Measurements from ENCODE around the gene TUBGCP2.

Gene TUBGCP2

GRCh38 chr10:133261726-133262325, 46.8 kb downstream of the TUBGCP2 start:
- peak in 1 of 2 experiments; percentile 62 for DNase-seq

DNA sequence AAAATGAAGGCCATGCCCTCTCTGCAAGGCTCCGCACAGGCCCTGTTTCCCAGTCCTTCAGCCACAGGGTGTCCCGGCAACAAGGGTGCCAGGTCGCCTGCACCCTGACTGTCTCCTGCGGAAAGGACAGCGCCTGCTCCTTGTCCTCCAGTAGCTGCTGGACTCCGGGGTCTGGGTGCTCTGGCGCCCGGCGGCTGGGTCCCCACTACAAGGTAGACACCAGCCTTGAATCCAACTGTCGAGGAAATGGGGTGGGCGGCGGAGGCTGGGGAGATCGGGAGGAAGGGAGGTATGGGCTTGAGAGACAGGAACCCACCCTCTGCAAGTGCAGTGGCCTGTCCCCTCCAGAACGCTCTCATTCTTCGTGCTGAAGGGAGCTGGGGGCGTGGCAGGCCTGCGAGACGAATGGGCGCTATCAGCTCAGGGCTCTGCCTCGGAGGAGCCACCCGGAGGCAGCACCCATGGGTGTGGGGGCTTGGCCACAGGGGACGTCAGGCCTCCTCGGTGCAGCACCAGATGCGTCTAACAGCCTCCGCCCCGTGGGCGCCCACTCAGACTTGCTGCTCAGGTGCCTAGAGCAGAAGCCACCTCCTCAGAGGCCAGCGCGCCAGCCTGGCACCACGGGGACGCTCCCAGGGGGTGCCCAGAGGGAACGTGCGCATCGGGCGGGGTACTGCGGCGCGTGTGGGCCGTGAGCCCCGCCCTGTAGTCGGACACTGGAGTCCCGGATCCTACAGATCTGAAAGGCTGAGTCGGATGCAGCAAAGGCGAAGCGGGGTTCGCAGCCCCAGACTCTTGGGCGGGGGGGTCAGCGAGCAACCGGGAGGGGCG, 47.6 kb downstream of the TUBGCP2 start:
- DNase-seq = no peak

DNA sequence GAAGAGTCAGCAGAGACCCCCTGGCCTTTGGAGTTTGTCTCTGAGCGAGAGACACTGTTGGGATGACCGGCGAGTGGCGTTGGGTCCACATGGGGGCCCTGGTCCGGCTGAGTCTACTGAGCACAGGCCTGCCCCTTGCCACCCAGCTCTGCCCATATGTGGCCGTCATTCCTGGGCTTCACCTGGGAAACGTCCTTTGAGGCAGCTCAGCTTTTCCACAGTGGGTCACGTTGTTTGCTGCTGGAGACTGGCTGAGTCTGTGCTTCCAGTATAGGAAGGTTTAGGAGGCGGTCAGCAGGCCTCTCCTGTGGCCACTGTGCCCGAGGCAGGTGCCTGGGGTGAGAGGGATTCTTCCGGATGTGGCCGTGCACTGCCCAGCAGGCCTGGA, 49.1 kb downstream of the TUBGCP2 start:
- no peak for DNase-seq

DNA sequence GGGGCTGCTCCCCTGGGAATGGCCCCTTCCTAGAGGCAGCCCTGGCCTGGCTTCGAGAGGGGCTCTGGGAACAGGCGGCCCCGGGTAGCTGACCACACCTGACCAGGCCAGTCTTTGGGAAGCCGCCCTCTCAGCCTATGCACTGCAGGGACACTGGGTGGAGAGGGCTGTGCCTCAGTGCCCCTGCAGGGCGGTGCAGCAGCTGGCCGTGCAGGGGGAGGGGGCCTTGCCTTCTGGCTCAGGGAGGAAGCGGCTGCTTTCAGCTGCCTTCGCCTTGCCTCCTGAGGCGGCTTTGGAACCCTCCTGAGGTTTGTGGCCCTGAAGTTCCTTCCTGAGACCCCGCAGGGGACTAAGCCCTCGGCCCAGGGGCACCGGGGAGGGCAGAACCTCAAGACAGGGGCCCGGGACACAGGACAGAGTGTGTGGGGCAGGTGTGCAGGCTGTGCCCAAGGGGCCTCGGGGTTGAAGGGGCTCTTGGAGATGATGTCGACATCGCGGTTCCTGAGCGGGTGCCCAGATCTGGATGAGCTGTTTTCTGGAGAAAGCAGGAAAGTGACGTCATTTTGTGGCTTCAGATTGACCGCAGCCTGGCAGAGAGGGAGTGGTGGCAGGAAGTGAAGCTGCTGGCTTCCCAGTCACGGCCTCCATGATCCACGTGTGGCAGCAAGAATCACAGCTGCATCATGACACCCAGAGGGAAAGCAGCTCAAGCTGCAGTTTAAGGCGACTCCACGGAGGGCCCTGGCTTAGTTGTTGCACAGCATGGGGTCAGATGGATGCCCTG, 49.7 kb downstream of the TUBGCP2 start:
- DNase-seq = no peak

DNA sequence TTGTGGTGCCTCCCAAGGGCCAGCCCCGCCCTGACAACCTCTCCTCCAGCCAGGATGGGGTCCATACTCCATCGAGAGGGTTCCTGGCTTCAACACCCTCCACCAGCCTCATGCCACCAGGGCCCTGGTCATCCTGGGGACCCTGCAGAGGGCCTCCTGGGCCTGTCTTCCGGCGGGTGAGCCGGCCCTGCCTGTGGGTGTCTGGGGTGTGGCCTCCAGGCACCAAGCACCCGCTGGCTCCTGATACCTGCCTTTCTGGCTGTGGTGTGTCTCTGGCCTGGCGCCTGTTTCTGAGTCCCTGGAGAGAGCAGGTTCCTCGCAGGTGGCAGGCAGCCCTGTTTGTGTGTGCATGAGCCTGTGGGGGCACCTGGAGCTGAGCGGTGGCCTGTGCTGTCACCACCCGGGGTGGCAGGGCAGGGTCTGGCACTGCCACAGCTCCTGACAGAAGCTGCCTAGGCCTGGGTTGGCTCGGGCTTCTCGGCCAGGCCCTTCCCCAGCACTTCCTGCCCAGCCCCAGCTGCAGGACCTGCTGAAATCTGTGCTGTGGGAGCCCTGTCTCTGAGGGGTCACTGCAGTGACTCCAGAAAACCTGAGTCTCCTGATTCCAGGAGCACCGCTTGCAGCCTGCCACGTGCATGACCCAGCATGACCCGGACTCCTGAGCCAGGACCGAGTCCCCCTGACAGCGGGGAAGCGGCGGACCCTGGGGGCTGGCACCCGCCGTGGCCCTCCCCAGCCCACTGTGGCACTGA, 50.4 kb downstream of the TUBGCP2 start:
- DNase-seq = no peak

GRCh38 chr10:133257489-133258065, 51.1 kb downstream of the TUBGCP2 start:
- no peak for DNase-seq

- no peak for DNase-seq
Measured at GRCh38 chr10:133255323-133255722, 53.3 kb downstream of the TUBGCP2 start.

- no peak for DNase-seq
Measured at GRCh38 chr10:133254421-133255120, 54.1 kb downstream of the TUBGCP2 start.

DNA sequence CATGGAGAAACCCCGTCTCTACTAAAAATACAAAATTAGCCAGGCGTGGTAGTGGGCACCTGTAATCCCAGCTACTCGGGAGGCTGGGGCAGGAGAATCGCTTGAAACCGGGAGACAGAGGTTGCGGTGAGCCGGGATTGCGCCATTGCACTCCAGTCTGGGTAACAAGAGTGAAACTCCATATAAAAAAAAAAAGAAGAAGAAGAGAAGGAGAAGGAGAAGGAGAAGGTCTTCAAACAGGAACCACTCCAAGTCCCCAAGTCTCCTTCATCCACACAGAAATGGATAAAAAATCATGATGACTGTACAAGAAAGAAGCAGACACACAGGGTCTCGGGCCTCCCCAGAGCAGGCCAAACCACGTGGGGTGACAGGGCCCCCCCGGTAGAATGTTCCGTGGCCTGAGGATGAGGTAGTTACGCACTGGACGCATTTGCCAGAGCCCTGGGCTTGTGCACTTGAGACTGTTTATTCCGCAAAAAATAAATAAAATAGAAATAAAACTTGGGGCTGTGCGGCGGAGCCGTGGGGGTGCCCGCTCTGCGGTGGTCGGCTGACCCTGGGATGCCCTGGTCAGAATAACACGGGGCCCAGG, 55.2 kb downstream of the TUBGCP2 start:
- no peak for DNase-seq

DNA sequence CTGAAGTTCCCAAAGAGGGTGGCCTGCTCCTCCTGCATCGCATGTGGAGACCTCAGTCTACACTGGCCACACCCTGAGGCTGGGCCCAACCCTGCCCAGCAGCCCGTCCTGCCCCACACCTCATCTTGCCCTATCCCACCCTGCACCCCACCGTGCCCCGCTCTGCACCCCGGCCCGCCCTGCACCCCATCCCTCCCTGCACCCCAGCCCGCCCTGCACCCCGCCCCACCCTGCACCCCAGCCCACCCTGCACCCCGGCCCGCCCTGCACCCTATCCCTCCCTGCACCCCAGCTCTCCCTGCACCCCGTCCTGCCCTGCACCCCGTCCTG, 56.5 kb downstream of the TUBGCP2 start:
- DNase-seq = no peak

- no peak for DNase-seq
Measured at GRCh38 chr10:133251388-133252222, 57.1 kb downstream of the TUBGCP2 start.

DNA sequence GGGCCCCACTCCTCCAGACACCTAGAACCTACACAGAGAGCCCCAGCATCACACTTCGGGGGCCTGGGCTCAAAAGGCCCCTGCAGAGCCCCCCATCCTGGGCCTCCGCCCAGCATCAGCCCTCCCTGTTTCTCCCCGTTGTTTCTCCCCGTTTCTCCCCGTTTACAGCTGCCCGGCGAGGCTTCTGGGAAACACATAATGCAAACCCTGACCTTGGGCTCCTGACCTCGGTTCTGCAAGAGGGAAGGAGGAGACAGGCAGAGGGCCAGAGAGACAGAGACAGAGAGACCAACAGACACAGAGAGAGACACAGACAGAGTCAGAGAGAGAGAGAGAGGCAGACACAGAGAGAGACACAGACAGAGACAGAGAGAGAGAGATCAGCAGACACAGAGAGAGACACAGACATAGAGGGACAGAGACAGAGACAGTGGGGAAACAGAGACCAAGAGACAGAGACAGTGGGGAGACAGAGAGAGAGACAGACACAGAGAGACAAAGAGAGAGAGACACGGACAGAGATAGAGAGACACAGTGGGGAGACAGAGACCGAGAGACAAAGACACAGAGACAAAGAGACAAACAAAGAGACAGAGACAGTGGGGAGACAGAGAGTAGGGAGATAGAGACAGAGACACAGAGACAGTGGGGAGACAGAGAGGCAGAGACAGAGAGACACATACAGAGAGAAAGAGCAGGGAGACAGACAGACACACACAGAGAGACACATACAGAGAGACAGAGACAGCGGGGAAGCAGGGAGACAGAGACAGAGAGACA, 58.5 kb downstream of the TUBGCP2 start:
- DNase-seq = no peak

DNA sequence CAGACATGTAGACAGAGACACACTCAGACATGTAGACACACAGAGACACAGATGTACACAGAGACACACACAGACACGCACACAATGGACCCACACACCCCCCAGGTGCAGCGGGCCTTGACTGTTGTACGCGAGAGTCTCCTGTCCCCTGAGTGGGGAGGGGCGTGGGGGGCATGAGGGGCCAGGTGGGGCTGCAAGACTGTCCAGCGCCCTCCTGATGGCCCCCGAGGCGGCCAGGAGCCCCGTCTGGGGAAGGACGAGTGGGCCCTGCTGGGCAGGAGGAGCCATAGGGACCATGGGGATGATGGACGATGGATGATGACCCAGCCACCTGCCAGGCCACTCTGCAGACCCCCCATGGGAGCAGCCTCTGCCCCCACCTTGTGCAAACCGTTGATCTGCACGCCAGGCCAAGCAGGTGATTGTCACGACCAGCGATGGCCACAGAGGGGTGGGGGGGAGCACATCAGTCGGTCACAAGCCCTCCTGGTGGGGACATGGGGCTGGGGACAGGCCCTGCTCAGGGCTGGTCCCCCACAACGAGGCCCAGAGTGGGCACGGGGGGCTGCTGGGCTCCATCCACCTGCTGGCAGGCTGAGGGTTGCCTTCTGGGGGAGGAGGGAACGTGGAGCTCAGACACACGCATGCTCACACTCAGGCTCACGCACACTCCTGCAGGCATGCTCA, 59.4 kb downstream of the TUBGCP2 start:
- DNase-seq = no peak

- DNase-seq = no peak
Measured at GRCh38 chr10:133248334-133248715, 60.3 kb downstream of the TUBGCP2 start.

- DNase-seq = no peak
Measured at GRCh38 chr10:133247681-133248333, 60.9 kb downstream of the TUBGCP2 start.

DNA sequence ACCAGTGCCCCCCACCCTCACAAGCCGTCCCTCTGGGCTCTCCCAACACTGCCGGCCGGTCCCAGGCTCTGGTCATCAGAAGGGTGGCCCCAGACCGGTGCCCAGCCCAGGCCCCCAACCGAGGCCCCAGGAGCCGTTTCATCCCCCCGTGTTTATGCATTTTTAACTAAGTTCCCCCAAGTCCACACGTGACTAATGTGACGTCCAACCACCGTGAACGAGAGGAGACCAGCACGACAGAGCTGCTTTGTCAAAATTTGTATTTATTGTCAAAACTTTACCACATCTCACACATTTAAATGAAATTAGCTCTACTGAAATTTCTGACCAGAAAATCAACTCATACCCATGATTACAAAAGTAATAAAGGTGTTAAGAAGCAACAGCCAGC, 62.4 kb downstream of the TUBGCP2 start:
- no peak for DNase-seq

DNA sequence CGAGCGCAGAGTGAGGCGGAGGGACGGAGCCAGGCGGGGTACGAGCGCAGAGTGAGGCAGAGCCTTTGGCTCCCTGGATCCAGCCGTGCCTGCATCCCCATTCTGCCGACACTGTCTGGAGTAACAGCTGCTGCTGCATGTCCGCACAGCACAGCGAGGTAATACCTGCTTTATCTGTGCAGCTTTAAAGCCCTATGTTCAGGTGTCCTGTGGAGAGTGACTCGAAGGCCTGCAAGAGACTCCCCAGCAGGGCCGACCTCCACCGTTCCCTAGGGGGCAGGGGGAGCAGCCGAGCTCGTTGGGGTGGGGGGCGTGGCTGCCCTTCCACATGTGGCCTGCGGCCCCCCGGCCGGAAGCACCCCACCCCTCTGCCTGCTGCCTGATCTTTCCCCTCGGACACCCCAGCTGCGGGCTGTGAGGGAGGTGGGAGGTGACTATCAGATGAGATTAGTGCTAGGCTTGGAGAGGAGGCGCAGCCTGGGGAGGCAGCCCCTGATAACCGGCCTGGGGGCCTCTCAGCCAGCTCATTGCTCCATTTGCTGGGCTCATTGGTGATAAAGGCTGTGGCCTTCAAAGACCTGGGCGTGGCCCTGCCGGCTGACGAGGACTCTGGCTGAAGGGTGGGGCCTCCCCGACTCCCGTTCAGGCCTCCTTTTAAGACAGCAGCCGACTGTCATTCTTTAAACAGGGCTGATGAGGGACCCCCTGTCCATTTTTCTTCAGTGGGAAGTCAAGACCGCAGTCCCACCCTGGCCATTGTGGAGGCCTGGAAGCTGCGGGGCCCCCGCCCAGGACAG, 63.0 kb downstream of the TUBGCP2 start:
- DNase-seq = no peak

GRCh38 chr10:133243593-133243992, 65.1 kb downstream of the TUBGCP2 start:
- no peak for DNase-seq
